Measurements from ENCODE around the gene LRRC4C. TPM values are rescaled to one million over a fixed set of nuclear protein-coding genes. Genes with fewer than 3 reads are reported as not detected.
A peak's percentile ranks its signal among the peaks of the same experiment; 100 is the strongest.

Gene LRRC4C
- total RNA-seq, 4 donors from 2014 or later = 0.40 to 1.7 TPM; not detected in 2

DNA sequence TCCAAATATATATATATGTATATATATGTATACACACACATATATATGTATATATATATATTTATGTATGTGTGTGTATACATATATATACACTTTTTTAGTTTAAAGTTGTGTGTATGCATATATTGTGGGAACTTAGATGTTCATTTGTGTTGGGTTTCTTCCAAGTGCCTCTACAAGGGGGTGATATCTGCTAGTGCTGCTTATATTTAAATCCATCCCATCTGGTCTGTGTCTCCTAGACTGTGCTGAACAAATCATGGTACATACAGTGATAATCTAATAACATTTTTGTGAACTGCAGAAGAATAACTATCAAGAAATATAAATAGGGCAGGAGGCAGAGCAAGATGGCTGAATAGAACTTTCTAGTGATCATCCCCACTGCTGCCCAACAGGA lies 696.4 kb downstream of the LRRC4C start:
- no peak for TF ChIP-seq POLR2A (IDR thresholded peaks at IDR 0.05)
- TF ChIP-seq, protein P1, sequence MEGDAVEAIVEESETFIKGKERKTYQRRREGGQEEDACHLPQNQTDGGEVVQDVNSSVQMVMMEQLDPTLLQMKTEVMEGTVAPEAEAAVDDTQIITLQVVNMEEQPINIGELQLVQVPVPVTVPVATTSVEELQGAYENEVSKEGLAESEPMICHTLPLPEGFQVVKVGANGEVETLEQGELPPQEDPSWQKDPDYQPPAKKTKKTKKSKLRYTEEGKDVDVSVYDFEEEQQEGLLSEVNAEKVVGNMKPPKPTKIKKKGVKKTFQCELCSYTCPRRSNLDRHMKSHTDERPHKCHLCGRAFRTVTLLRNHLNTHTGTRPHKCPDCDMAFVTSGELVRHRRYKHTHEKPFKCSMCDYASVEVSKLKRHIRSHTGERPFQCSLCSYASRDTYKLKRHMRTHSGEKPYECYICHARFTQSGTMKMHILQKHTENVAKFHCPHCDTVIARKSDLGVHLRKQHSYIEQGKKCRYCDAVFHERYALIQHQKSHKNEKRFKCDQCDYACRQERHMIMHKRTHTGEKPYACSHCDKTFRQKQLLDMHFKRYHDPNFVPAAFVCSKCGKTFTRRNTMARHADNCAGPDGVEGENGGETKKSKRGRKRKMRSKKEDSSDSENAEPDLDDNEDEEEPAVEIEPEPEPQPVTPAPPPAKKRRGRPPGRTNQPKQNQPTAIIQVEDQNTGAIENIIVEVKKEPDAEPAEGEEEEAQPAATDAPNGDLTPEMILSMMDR (IDR thresholded peaks at IDR 0.05) = no peak
- DNase-seq = no peak
- Histone ChIP-seq H3K27me3 (no peaks in the 10 kb centered on the region), H3K36me3 (no peaks in the 10 kb centered on the region), H3K4me1 (no peaks in the 10 kb centered on the region), H3K27ac (no peak overlapping the region), H3K9me3 (no peaks in the 10 kb centered on the region), H3K4me3 (no peak overlapping the region)

DNA sequence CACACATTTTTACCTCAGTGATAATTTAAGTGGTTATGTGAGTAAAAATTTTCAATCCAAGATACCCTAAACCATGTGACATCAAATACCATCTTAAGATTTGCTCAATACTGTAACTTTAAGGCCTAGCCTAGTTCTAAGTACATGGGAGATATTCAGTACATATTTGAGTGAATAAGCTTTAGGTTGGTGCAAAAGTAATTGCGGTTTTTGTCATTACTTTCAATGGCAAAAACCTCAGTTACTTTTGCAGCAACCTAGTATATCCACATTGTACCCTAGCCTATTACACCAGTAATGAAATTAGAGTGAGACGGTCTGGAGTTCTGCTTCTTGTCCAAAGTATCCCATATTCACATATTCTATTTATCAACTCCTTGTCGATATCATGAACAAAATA lies 700.1 kb downstream of the LRRC4C start:
- Histone ChIP-seq H3K27me3 (no peaks in the 10 kb centered on the region), H3K4me1 (no peaks in the 10 kb centered on the region), H3K9me3 (no peaks in the 10 kb centered on the region), H3K4me3 (no peak overlapping the region), H3K27ac (no peak overlapping the region), H3K36me3 (no peaks in the 10 kb centered on the region)
- TF ChIP-seq POLR2A (IDR thresholded peaks at IDR 0.05) = no peak
- TF ChIP-seq, protein P1 (IDR thresholded peaks at IDR 0.05) = no peak
- no peak for DNase-seq

DNA sequence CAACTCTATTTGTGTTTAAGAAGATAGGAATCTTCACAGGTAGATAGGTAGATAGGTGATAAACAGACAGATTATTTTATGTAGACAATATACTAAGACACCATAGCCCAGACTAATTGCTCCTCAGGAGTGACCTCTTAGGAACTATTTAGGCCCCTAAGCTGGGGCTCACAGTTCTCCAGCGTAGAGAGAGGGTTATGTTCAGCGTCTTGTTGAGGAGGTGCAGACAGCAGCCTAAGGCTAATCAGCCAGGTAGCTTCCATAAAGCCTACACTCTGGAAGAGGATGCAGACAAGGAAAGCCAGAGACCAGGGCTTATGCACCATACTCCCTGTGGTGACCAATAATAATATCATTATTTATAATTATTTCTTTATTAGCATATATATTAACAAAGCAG lies 705.2 kb downstream of the LRRC4C start:
- no peaks in the 10 kb centered on the region for H3K9me3 ChIP-seq
- no peaks in the 10 kb centered on the region for H3K36me3 ChIP-seq
- no peaks in the 10 kb centered on the region for H3K4me1 ChIP-seq
- DNase-seq = no peak
- no peaks in the 10 kb centered on the region for H3K27me3 ChIP-seq
- no peak overlapping the region for H3K4me3 ChIP-seq
- H3K27ac ChIP-seq = no peak overlapping the region
- TF ChIP-seq POLR2A (IDR thresholded peaks at IDR 0.05) = no peak
- TF ChIP-seq, protein P1 (IDR thresholded peaks at IDR 0.05) = no peak

DNA sequence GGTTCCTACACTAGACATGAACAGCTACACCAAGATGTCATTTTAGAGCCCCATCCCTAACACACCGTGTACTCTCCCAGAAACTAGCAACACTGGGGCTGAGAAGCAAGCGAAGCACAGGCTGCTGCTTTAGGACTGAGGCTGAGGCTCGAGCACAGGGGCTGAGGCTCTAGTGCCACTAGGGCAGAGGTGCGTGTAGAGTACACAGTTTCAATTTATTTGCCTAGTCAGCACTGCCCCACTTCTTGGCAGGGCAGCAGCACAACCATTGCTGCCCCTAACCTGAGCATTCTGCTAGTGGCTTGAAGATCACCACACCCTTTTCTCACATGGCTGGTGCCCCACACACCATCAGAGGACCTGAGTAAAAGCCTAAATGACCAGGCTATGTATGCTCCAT lies 713.2 kb downstream of the LRRC4C start:
- no peaks in the 10 kb centered on the region for H3K4me1 ChIP-seq
- H3K4me3 ChIP-seq = no peak overlapping the region
- H3K27me3 ChIP-seq = no peaks in the 10 kb centered on the region
- H3K36me3 ChIP-seq = no peaks in the 10 kb centered on the region
- TF ChIP-seq, protein P1 (IDR thresholded peaks at IDR 0.05) = no peak
- no peak for TF ChIP-seq POLR2A (IDR thresholded peaks at IDR 0.05)
- peaks cover 0 to 7% (median 0%) of the 10 kb centered on the region in 4 donors for H3K9me3 ChIP-seq
- H3K27ac ChIP-seq = no peak overlapping the region
- no peak for DNase-seq

DNA sequence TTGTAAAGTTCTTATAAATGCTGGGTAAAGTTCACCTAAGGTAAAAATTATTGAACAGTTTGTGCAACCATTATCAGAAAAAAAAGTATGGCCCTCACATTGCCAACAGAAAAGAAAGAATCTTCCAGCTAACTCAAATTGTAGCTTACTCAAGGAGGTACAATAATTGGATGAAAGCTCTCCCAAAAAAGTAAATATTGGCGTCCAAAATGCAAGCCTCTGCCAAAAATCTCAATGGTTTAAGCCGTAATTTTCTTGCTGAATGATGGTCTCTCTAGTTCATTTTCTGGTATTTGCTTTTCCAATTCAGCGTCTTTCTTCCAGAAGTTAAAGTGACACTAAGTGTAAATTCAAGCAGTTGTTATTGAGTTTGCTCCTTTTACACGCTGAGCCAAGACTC lies 727.3 kb downstream of the LRRC4C start:
- Histone ChIP-seq H3K27ac (no peak overlapping the region), H3K36me3 (no peaks in the 10 kb centered on the region), H3K4me1 (no peaks in the 10 kb centered on the region), H3K27me3 (no peaks in the 10 kb centered on the region), H3K4me3 (no peak overlapping the region), H3K9me3 (no peaks in the 10 kb centered on the region)
- TF ChIP-seq, protein P1 (IDR thresholded peaks at IDR 0.05) = no peak
- no peak for TF ChIP-seq POLR2A (IDR thresholded peaks at IDR 0.05)
- DNase-seq = no peak

DNA sequence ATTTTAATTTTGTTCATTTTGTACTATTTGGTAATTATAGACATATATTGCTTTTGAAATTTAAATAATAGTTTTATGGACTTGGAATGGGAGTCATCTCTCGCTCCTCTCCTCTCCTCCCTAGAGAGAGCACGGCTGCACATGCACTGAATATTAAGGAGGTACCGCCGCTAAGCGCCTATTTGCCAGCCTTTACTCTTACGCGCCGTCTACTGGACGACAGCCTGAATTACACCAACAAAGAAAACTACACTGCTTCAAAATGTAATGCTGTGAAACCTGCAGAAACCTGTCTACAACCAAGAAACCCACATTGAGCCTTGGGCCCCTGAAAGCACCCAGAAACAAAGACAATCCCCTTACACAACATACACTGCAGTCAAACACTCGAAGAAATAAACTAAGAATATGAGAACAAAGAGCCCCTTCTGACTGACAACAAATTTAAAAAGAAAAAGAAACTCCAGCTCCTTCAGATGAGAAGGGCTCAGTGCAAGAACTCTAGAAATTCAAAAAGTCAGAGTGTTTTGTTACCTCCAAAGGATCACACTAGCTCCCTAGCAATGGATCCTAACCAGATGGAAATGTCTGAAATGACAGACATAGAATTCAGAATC lies 737.2 kb downstream of the LRRC4C start:
- H3K4me3 ChIP-seq = no peak overlapping the region
- H3K4me1 ChIP-seq = no peaks in the 10 kb centered on the region
- H3K9me3 ChIP-seq = no peaks in the 10 kb centered on the region
- H3K27me3 ChIP-seq = no peaks in the 10 kb centered on the region
- no peak for DNase-seq
- H3K27ac ChIP-seq = no peak overlapping the region
- no peak for TF ChIP-seq POLR2A (IDR thresholded peaks at IDR 0.05)
- TF ChIP-seq, protein P1 (IDR thresholded peaks at IDR 0.05) = peak in 1 of 6 experiments; percentile 5
- no peaks in the 10 kb centered on the region for H3K36me3 ChIP-seq

All from Peyer's patch (tissue), 4 donors.